Measurements from ENCODE around the gene COLEC12. TPM values are rescaled to one million over a fixed set of nuclear protein-coding genes. Genes with fewer than 3 reads are reported as not detected.

The COLEC12 gene
- total and polyA plus RNA-seq, 9 donors = 0.78 to 20.7 (median 5.9) TPM

DNA sequence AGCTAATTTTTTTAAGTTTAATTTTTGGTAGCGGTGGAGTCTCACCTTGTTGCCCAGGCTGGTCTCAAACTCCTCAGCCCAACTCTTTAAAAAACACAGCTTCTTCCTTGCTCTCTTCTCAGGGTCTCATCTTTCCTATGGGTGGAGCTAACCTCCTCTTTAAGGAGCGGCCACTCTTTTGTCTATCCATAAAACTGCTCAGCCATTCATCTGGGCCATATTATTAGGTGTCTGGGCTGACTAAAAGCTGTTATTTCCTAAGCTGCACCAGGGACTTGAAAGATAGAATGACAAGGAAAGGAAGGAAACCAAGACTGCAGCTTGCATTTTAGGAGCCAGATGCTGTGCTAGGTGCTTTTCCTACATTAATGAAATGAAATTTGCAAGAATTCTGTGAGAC lies 196.9 kb downstream of the COLEC12 start:
- WGBS, 3 donors = 80 to 84% (median 82%) methylated on average over 2 of the region's 2 CpGs
- H3K27ac ChIP-seq = no peak overlapping the region
- no peak for TF ChIP-seq POLR2A (IDR thresholded peaks at IDR 0.05)
- TF ChIP-seq, protein P1, sequence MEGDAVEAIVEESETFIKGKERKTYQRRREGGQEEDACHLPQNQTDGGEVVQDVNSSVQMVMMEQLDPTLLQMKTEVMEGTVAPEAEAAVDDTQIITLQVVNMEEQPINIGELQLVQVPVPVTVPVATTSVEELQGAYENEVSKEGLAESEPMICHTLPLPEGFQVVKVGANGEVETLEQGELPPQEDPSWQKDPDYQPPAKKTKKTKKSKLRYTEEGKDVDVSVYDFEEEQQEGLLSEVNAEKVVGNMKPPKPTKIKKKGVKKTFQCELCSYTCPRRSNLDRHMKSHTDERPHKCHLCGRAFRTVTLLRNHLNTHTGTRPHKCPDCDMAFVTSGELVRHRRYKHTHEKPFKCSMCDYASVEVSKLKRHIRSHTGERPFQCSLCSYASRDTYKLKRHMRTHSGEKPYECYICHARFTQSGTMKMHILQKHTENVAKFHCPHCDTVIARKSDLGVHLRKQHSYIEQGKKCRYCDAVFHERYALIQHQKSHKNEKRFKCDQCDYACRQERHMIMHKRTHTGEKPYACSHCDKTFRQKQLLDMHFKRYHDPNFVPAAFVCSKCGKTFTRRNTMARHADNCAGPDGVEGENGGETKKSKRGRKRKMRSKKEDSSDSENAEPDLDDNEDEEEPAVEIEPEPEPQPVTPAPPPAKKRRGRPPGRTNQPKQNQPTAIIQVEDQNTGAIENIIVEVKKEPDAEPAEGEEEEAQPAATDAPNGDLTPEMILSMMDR (IDR thresholded peaks at IDR 0.05) = no peak
- TF ChIP-seq EP300 (IDR thresholded peaks at IDR 0.05) = no peak
- DNase-seq = no peak
- no peaks in the 10 kb centered on the region for H3K36me3 ChIP-seq
- H3K9me3 ChIP-seq = no peaks in the 10 kb centered on the region
- no peaks in the 10 kb centered on the region for H3K4me1 ChIP-seq (ENCODE audit: insufficient read depth)
- H3K4me3 ChIP-seq = no peak overlapping the region
- intact Hi-C loops (cut with DNase I) = no loop called here
- H3K27me3 ChIP-seq = no peaks in the 10 kb centered on the region

DNA sequence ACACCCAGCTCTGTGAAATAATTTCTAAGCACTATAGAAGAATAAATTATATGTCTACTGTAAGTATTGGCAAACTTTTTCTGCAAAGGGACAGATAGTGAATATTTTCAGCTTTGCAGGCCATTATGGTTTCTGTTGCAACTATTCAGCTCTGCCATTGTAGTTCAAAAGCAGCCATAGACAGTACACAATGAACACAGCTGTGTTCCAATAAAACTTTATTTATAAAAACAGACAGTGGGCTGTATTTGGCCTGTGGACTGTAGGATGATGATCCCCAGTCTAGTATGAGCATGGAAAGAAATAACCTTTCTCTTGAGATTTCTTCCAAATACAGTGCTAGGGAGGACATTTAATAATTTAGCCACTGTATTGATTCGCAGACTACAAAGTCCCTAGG lies 197.5 kb downstream of the COLEC12 start:
- no peaks in the 10 kb centered on the region for H3K4me1 ChIP-seq (ENCODE audit: insufficient read depth)
- no peaks in the 10 kb centered on the region for H3K9me3 ChIP-seq
- DNase-seq = no peak
- TF ChIP-seq EP300 (IDR thresholded peaks at IDR 0.05) (no peak), POLR2A (IDR thresholded peaks at IDR 0.05) (no peak)
- TF ChIP-seq, protein P1 (IDR thresholded peaks at IDR 0.05) = no peak
- H3K36me3 ChIP-seq = no peaks in the 10 kb centered on the region
- no peak overlapping the region for H3K4me3 ChIP-seq
- intact Hi-C loops (cut with DNase I) = no loop called here
- H3K27ac ChIP-seq = no peak overlapping the region
- 92 to 97% (median 92%) methylated on average over 1 of the region's 1 CpG for WGBS, 3 donors
- no peaks in the 10 kb centered on the region for H3K27me3 ChIP-seq

DNA sequence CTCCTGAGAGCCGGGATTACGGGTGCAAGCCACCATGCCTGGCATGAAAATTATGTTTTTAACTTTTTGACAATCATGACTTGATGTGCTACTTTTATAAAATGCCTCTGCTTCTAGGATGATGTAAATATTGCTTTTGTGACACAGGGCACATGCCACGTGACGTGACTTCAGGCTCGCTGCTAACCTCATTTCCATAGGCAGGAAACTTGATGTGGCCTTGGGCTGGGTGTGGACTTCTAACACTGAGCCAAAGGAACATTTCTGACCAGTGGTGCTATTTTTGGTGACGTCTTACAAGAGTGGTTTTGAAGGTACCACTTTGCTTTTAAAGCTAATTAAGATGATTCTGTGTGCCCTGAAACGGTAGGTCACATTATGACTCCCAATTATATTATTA lies 198.4 kb downstream of the COLEC12 start:
- no peak for DNase-seq
- intact Hi-C loops (cut with DNase I) = no loop called here
- no peaks in the 10 kb centered on the region for H3K27me3 ChIP-seq
- TF ChIP-seq EP300 (IDR thresholded peaks at IDR 0.05) = no peak
- TF ChIP-seq, protein P1 (IDR thresholded peaks at IDR 0.05) = no peak
- TF ChIP-seq POLR2A (IDR thresholded peaks at IDR 0.05) = no peak
- H3K4me1 ChIP-seq (ENCODE audit: insufficient read depth) = no peaks in the 10 kb centered on the region
- H3K4me3 ChIP-seq = no peak overlapping the region
- no peak overlapping the region for H3K27ac ChIP-seq
- H3K9me3 ChIP-seq = no peaks in the 10 kb centered on the region
- H3K36me3 ChIP-seq = no peaks in the 10 kb centered on the region
- 74 to 82% (median 76%) methylated on average over 7 of the region's 7 CpGs for WGBS, 3 donors

DNA sequence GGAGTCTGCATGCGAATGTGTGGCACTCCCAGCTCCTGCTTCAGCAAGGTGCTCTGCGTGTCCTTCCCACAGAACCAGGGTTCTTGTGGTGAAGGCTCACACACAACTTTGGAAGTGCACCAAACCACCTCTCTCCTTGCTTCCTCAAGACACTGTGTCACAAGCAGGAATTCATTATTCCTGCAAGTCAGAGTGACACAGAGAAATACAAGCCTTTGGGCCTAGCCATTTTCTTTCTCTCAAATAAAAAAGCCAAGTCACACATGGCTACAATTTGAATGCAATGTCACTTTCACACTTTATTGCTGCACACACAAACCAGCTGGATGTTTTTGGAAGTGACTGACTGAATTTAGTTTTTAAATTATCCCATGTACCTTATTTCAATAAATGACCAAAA lies 202.6 kb downstream of the COLEC12 start:
- H3K4me1 ChIP-seq (ENCODE audit: insufficient read depth) = no peaks in the 10 kb centered on the region
- DNase-seq = no peak
- H3K4me3 ChIP-seq = no peak overlapping the region
- H3K27ac ChIP-seq = no peak overlapping the region
- H3K36me3 ChIP-seq = no peaks in the 10 kb centered on the region
- WGBS, 3 donors = 83 to 91% (median 90%) methylated on average over 2 of the region's 2 CpGs
- H3K9me3 ChIP-seq = no peaks in the 10 kb centered on the region
- intact Hi-C loops (cut with DNase I) = loop anchor here in 1 of 4 donors (5.0 kb wide), 1 partner anchor 314 kb away; no protein-coding TSS in a partner anchor
- H3K27me3 ChIP-seq = no peaks in the 10 kb centered on the region
- TF ChIP-seq, protein P1 (IDR thresholded peaks at IDR 0.05) = no peak
- TF ChIP-seq POLR2A (IDR thresholded peaks at IDR 0.05) (no peak), EP300 (IDR thresholded peaks at IDR 0.05) (no peak)
